ENCODE data around the gene HOXA13.

GRCh38 chr7:27241189-27242056, 41.5 kb upstream of the HOXA13 start:
- TF ChIP-seq, protein P1, sequence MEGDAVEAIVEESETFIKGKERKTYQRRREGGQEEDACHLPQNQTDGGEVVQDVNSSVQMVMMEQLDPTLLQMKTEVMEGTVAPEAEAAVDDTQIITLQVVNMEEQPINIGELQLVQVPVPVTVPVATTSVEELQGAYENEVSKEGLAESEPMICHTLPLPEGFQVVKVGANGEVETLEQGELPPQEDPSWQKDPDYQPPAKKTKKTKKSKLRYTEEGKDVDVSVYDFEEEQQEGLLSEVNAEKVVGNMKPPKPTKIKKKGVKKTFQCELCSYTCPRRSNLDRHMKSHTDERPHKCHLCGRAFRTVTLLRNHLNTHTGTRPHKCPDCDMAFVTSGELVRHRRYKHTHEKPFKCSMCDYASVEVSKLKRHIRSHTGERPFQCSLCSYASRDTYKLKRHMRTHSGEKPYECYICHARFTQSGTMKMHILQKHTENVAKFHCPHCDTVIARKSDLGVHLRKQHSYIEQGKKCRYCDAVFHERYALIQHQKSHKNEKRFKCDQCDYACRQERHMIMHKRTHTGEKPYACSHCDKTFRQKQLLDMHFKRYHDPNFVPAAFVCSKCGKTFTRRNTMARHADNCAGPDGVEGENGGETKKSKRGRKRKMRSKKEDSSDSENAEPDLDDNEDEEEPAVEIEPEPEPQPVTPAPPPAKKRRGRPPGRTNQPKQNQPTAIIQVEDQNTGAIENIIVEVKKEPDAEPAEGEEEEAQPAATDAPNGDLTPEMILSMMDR (conservative IDR thresholded peaks at IDR 0.05; ENCODE audit: low read depth in 2 of 2), result no peak
- TF ChIP-seq REST (IDR thresholded peaks at IDR 0.05; ENCODE audit: unreplicated experiment) (no peak), NANOG (IDR thresholded peaks at IDR 0.05; ENCODE audit: borderline replicate concordance) (no peak), EZH2 (IDR thresholded peaks at IDR 0.05; ENCODE audit: low read depth, unreplicated experiment) (peak; percentile 58), JUNB (IDR thresholded peaks at IDR 0.05; ENCODE audit: unreplicated experiment) (no peak), POLR2AphosphoS5 (IDR thresholded peaks at IDR 0.05; ENCODE audit: low read depth) (no peak), ZNF331 (CRISPR knock-in tag; IDR thresholded peaks at IDR 0.05; ENCODE audit: low read depth) (no peak), ZNF114 (CRISPR knock-in tag; IDR thresholded peaks at IDR 0.05) (no peak), CREB1 (CRISPR knock-in tag; IDR thresholded peaks at IDR 0.05; ENCODE audit: low read depth) (no peak), STAT1 (IDR thresholded peaks at IDR 0.05; ENCODE audit: unreplicated experiment) (no peak), EZH2phosphoT487 (IDR thresholded peaks at IDR 0.05; ENCODE audit: unreplicated experiment) (peak; percentile 35), ZNF462 (CRISPR knock-in tag; IDR thresholded peaks at IDR 0.05) (no peak)
- TF ChIP-seq, protein P2, sequence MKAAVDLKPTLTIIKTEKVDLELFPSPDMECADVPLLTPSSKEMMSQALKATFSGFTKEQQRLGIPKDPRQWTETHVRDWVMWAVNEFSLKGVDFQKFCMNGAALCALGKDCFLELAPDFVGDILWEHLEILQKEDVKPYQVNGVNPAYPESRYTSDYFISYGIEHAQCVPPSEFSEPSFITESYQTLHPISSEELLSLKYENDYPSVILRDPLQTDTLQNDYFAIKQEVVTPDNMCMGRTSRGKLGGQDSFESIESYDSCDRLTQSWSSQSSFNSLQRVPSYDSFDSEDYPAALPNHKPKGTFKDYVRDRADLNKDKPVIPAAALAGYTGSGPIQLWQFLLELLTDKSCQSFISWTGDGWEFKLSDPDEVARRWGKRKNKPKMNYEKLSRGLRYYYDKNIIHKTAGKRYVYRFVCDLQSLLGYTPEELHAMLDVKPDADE (IDR thresholded peaks at IDR 0.05), result no peak

All from GM23338 (cell line).